ENCODE results near the gene CTU1.

- TF ChIP-seq BACH1 (IDR thresholded peaks at IDR 0.05; ENCODE audit: borderline replicate concordance) (no peak), CTCF (IDR thresholded peaks at IDR 0.05 in 2 of 3, conservative IDR thresholded peaks at IDR 0.05 in 1 of 3; ENCODE audit: control insufficient read depth in 2 of 3, extremely low read depth in 1 of 3, insufficient read depth in 1 of 3, low read depth in 3 of 3, low read length in 3 of 3) (no peak), TBL1XR1 (IDR thresholded peaks at IDR 0.05; ENCODE audit: low read depth, low read length) (no peak), TAF1 (IDR thresholded peaks at IDR 0.05; ENCODE audit: borderline replicate concordance, low read depth, low read length) (no peak), YY1 (IDR thresholded peaks at IDR 0.05; ENCODE audit: low read depth, low read length) (no peak), IRF4 (IDR thresholded peaks at IDR 0.05; ENCODE audit: low read depth, low read length) (no peak)
- TF ChIP-seq, protein P1, sequence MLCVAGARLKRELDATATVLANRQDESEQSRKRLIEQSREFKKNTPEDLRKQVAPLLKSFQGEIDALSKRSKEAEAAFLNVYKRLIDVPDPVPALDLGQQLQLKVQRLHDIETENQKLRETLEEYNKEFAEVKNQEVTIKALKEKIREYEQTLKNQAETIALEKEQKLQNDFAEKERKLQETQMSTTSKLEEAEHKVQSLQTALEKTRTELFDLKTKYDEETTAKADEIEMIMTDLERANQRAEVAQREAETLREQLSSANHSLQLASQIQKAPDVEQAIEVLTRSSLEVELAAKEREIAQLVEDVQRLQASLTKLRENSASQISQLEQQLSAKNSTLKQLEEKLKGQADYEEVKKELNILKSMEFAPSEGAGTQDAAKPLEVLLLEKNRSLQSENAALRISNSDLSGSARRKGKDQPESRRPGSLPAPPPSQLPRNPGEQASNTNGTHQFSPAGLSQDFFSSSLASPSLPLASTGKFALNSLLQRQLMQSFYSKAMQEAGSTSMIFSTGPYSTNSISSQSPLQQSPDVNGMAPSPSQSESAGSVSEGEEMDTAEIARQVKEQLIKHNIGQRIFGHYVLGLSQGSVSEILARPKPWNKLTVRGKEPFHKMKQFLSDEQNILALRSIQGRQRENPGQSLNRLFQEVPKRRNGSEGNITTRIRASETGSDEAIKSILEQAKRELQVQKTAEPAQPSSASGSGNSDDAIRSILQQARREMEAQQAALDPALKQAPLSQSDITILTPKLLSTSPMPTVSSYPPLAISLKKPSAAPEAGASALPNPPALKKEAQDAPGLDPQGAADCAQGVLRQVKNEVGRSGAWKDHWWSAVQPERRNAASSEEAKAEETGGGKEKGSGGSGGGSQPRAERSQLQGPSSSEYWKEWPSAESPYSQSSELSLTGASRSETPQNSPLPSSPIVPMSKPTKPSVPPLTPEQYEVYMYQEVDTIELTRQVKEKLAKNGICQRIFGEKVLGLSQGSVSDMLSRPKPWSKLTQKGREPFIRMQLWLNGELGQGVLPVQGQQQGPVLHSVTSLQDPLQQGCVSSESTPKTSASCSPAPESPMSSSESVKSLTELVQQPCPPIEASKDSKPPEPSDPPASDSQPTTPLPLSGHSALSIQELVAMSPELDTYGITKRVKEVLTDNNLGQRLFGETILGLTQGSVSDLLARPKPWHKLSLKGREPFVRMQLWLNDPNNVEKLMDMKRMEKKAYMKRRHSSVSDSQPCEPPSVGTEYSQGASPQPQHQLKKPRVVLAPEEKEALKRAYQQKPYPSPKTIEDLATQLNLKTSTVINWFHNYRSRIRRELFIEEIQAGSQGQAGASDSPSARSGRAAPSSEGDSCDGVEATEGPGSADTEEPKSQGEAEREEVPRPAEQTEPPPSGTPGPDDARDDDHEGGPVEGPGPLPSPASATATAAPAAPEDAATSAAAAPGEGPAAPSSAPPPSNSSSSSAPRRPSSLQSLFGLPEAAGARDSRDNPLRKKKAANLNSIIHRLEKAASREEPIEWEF (IDR thresholded peaks at IDR 0.05; ENCODE audit: insufficient replicate concordance, low read depth, low read length): no peak
- TF ChIP-seq, protein P2, sequence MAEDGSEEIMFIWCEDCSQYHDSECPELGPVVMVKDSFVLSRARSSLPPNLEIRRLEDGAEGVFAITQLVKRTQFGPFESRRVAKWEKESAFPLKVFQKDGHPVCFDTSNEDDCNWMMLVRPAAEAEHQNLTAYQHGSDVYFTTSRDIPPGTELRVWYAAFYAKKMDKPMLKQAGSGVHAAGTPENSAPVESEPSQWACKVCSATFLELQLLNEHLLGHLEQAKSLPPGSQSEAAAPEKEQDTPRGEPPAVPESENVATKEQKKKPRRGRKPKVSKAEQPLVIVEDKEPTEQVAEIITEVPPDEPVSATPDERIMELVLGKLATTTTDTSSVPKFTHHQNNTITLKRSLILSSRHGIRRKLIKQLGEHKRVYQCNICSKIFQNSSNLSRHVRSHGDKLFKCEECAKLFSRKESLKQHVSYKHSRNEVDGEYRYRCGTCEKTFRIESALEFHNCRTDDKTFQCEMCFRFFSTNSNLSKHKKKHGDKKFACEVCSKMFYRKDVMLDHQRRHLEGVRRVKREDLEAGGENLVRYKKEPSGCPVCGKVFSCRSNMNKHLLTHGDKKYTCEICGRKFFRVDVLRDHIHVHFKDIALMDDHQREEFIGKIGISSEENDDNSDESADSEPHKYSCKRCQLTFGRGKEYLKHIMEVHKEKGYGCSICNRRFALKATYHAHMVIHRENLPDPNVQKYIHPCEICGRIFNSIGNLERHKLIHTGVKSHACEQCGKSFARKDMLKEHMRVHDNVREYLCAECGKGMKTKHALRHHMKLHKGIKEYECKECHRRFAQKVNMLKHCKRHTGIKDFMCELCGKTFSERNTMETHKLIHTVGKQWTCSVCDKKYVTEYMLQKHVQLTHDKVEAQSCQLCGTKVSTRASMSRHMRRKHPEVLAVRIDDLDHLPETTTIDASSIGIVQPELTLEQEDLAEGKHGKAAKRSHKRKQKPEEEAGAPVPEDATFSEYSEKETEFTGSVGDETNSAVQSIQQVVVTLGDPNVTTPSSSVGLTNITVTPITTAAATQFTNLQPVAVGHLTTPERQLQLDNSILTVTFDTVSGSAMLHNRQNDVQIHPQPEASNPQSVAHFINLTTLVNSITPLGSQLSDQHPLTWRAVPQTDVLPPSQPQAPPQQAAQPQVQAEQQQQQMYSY (CRISPR knock-in tag; IDR thresholded peaks at IDR 0.05): no peak
Observed at GRCh38 chr19:51064534-51065220, 43.5 kb downstream of the CTU1 start, which contains the start of gene KLK13.

Measured in GM12878 (cell line).